Loucy (cell line): ENCODE results near the gene NBAS.

Experiments used
- CTCF ChIP-seq: fragments of 200-600 bp; sonication (generic); conservative IDR thresholded peaks from 2 replicates; pipeline ENCODE4 v1.5.1; 2014; ENCODE audit warnings: mild to moderate bottlenecking, antibody characterized with exemption, low read length
- EZH2phosphoT487 ChIP-seq: fragments of 200-600 bp; IDR thresholded peaks from 2 replicates; pipeline ENCODE4 v1.6.1; 2018; ENCODE audit warnings: antibody characterized with exemption, mild to moderate bottlenecking, moderate library complexity, borderline replicate concordance

GRCh38 chr2:15147591-15147990, 413.5 kb downstream of the NBAS start:
- TF ChIP-seq CTCF (no peak), EZH2phosphoT487 (no peak)
